Measurements from ENCODE around the gene CAPN8. TPM values are rescaled to one million over a fixed set of nuclear protein-coding genes. Genes with fewer than 3 reads are reported as not detected.

CAPN8 gene
- total RNA-seq, 1 experiment from 2014 or later: not detected

- DNase-seq (ENCODE audit: low read depth): no peak
Measured at GRCh38 chr1:223654083-223654482, 11.4 kb downstream of the CAPN8 start.

- no peak for DNase-seq (ENCODE audit: low read depth)
Measured at GRCh38 chr1:223653431-223653830, 12.1 kb downstream of the CAPN8 start.

GRCh38 chr1:223653015-223653414 lies 12.5 kb downstream of the CAPN8 start:
- DNase-seq (ENCODE audit: low read depth): no peak

GRCh38 chr1:223652436-223652941 lies 13.0 kb downstream of the CAPN8 start:
- DNase-seq (ENCODE audit: low read depth): peak; percentile 86

- no peak for DNase-seq (ENCODE audit: low read depth)
Measured at GRCh38 chr1:223651291-223651991, 14.1 kb downstream of the CAPN8 start.

GRCh38 chr1:223650465-223650864 lies 15.0 kb downstream of the CAPN8 start:
- no peak for DNase-seq (ENCODE audit: low read depth)

GRCh38 chr1:223649222-223649621 lies 16.3 kb downstream of the CAPN8 start:
- no peak for DNase-seq (ENCODE audit: low read depth)

GRCh38 chr1:223647249-223647648 lies 18.3 kb downstream of the CAPN8 start:
- DNase-seq (ENCODE audit: low read depth): no peak

GRCh38 chr1:223645903-223646302 lies 19.6 kb downstream of the CAPN8 start:
- DNase-seq (ENCODE audit: low read depth): no peak

- no peak for DNase-seq (ENCODE audit: low read depth)
Measured at GRCh38 chr1:223642237-223642636, 23.3 kb downstream of the CAPN8 start.

GRCh38 chr1:223641523-223642039 lies 23.9 kb downstream of the CAPN8 start:
- no peak for DNase-seq (ENCODE audit: low read depth)

- DNase-seq (ENCODE audit: low read depth): no peak
Measured at GRCh38 chr1:223639331-223639749, 26.2 kb downstream of the CAPN8 start.

- DNase-seq (ENCODE audit: low read depth): no peak
Measured at GRCh38 chr1:223635236-223635635, 30.3 kb downstream of the CAPN8 start.

- DNase-seq (ENCODE audit: low read depth): no peak
Measured at GRCh38 chr1:223634423-223634822, 31.1 kb downstream of the CAPN8 start.

- DNase-seq (ENCODE audit: low read depth): no peak
Measured at GRCh38 chr1:223631956-223632355, 33.5 kb downstream of the CAPN8 start.

- no peak for DNase-seq (ENCODE audit: low read depth)
Measured at GRCh38 chr1:223631473-223631872, 34.0 kb downstream of the CAPN8 start.

- DNase-seq (ENCODE audit: low read depth): no peak
Measured at GRCh38 chr1:223629126-223629457, 36.4 kb downstream of the CAPN8 start.

GRCh38 chr1:223628233-223629125 lies 37.0 kb downstream of the CAPN8 start:
- peak; percentile 10 for DNase-seq (ENCODE audit: low read depth)

- no peak for DNase-seq (ENCODE audit: low read depth)
Measured at GRCh38 chr1:223622132-223622842, 43.2 kb downstream of the CAPN8 start.

- DNase-seq (ENCODE audit: low read depth): no peak
Measured at GRCh38 chr1:223621312-223621734, 44.2 kb downstream of the CAPN8 start.

- no peak for DNase-seq (ENCODE audit: low read depth)
Measured at GRCh38 chr1:223620297-223620897, 45.1 kb downstream of the CAPN8 start.

- no peak for DNase-seq (ENCODE audit: low read depth)
Measured at GRCh38 chr1:223618680-223619079, 46.8 kb downstream of the CAPN8 start.

Data from RPMI7951 (cell line).